CD4-positive, alpha-beta memory T cell (primary cell): Measurements from ENCODE around the gene SPINK4. TPM values are rescaled to one million over a fixed set of nuclear protein-coding genes. Genes with fewer than 3 reads are reported as not detected.

Source experiments
- CTCF ChIA-PET: fragments of 350-600 bp; sonication (Branson Sonifier 250); formaldehyde crosslinking; loops from one replicate; lab custom pipeline; 2021; ENCODE audit warnings: inconsistent platforms; ENCODE audit not compliant: partially characterized antibody; lab: Charles Lee
- POLR2A ChIA-PET: fragments of 350-600 bp; sonication (Branson Sonifier 250); formaldehyde crosslinking; loops from one replicate; lab custom pipeline; 2021; ENCODE audit not compliant: partially characterized antibody; lab: Charles Lee
- DNase-seq, 5 donors: peaks; one replicate each; pipeline versions ENCODE4 v3.0.0 to v3.0.0-alpha.2; 2020 to 2022; ENCODE audit warnings: mixed read lengths in 1 of 5
- H3K27ac ChIP-seq: one replicate; pipeline ENCODE4 v1.7.0; 2013; ENCODE audit warnings: low read depth, low read length
- H3K27me3 ChIP-seq: 2 replicates; pipeline ENCODE4 v1.7.0; 2013; ENCODE audit warnings: mild to moderate bottlenecking, low read length, moderate library complexity; ENCODE audit not compliant: insufficient read depth
- H3K36me3 ChIP-seq: 2 replicates; pipeline ENCODE4 v1.7.0; 2013; ENCODE audit warnings: mild to moderate bottlenecking, low read length, moderate library complexity; ENCODE audit not compliant: insufficient read depth
- H3K4me1 ChIP-seq: 2 replicates; pipeline ENCODE4 v1.7.0; 2013; ENCODE audit warnings: mild to moderate bottlenecking, low read length, moderate library complexity; ENCODE audit not compliant: insufficient read depth
- H3K4me3 ChIP-seq, 2 donors: one replicate each; pipeline ENCODE4 v1.7.0; 2013; ENCODE audit warnings: low read length in 2 of 2, mild to moderate bottlenecking in 1 of 2
- H3K9me3 ChIP-seq, 2 donors: one replicate each; pipeline ENCODE4 v1.7.0; 2013; ENCODE audit warnings: low read length in 2 of 2, control low read depth in 1 of 2; ENCODE audit not compliant: control insufficient read depth in 1 of 2
- H3K27ac Mint-ChIP-seq, 7 donors: one replicate each; pipeline ENCODE4 v1.8.0; 2020 to 2021; ENCODE audit warnings: mixed read lengths in 7 of 7, mild to moderate bottlenecking in 6 of 7, inconsistent platforms in 3 of 7, moderate library complexity in 3 of 7
- H3K27me3 Mint-ChIP-seq, 2 donors: one replicate each; pipeline ENCODE4 v1.8.0; 2020 to 2021; ENCODE audit warnings: mixed read lengths in 2 of 2
- H3K36me3 Mint-ChIP-seq, 2 donors: one replicate each; pipeline ENCODE4 v1.8.0; 2020 to 2021; ENCODE audit warnings: mixed read lengths in 2 of 2, inconsistent platforms in 1 of 2, mild to moderate bottlenecking in 1 of 2
- H3K4me1 Mint-ChIP-seq, 4 donors: one replicate each; pipeline ENCODE4 v1.8.0; 2020 to 2021; ENCODE audit warnings: mixed read lengths in 4 of 4, mild to moderate bottlenecking in 1 of 4
- H3K4me3 Mint-ChIP-seq, 8 donors: one replicate each; pipeline ENCODE4 v1.8.0; 2020 to 2021; ENCODE audit warnings: mixed read lengths in 8 of 8, mild to moderate bottlenecking in 7 of 8, moderate library complexity in 6 of 8, inconsistent platforms in 3 of 8
- H3K9me3 Mint-ChIP-seq, 8 donors: one replicate each; pipeline ENCODE4 v1.8.0; 2020 to 2021; ENCODE audit warnings: mixed read lengths in 8 of 8, mild to moderate bottlenecking in 5 of 8, inconsistent platforms in 3 of 8, moderate library complexity in 1 of 8
- intact Hi-C: fragments of 100-400 bp; cut with micrococcal nuclease; formaldehyde crosslinking; loops from one replicate; pipeline ENCODE4 v1.15.1; 2023
- polyA plus RNA-seq, 2 donors: library from polyadenylated mRNA; unstranded; fragments of 300-500 nt; fragmentation: Illumina TruSeq; gene quantifications; one replicate each; pipeline ENCODE4 v1.2.3, GENCODE V29; 2021
- total RNA-seq, 2 experiments: library from RNA; stranded (reverse); gene quantifications; one replicate each; pipeline ENCODE4 v1.2.3, GENCODE V29; 2021

The SPINK4 gene
- total and polyA plus RNA-seq, 4 experiments from 2014 or later: not detected

- Mint-ChIP-seq H3K27me3 (peaks cover 0 to 2% of the 10 kb centered on the region in 2 donors), H3K4me3 (no peak overlapping the region), H3K27ac (no peak overlapping the region), H3K36me3 (no peaks in the 10 kb centered on the region), H3K9me3 (no peaks in the 10 kb centered on the region), H3K4me1 (peaks cover 7 to 9% (median 8%) of the 10 kb centered on the region in 4 donors)
- H3K4me3 ChIP-seq: no peak overlapping the region
- ChIA-PET POLR2A (no interaction called here), CTCF (no interaction called here)
- H3K4me1 ChIP-seq: peaks cover 9% of the 10 kb centered on the region
- no peaks in the 10 kb centered on the region for H3K27me3 ChIP-seq
- intact Hi-C loops: loop anchor here (10.0 kb wide), 1 partner anchor 645 kb away; no protein-coding TSS in a partner anchor
- DNase-seq: no peak
- H3K36me3 ChIP-seq: no peaks in the 10 kb centered on the region
- no peaks in the 10 kb centered on the region for H3K9me3 ChIP-seq
- H3K27ac ChIP-seq: no peak overlapping the region
Measured at GRCh38 chr9:33229359-33230114, 10.4 kb upstream of the SPINK4 start.

GRCh38 chr9:33230756-33231622 lies 9.0 kb upstream of the SPINK4 start:
- Histone ChIP-seq H3K4me1 (no peaks in the 10 kb centered on the region), H3K27me3 (no peaks in the 10 kb centered on the region), H3K9me3 (no peaks in the 10 kb centered on the region), H3K36me3 (no peaks in the 10 kb centered on the region), H3K4me3 (no peak overlapping the region), H3K27ac (no peak overlapping the region)
- Mint-ChIP-seq H3K4me3 (no peak overlapping the region), H3K9me3 (no peaks in the 10 kb centered on the region), H3K27me3 (peaks cover 2 to 3% of the 10 kb centered on the region in 2 donors), H3K4me1 (peaks cover 0 to under 1% (median 0%) of the 10 kb centered on the region in 4 donors), H3K36me3 (no peaks in the 10 kb centered on the region), H3K27ac (no peak overlapping the region)
- no peak for DNase-seq
- intact Hi-C loops: no loop called here
- ChIA-PET POLR2A (interaction anchor here (1.1 kb wide), 1 partner anchor 155 kb away, joined by 4 read pairs; the partner anchor contains the start of gene SMU1), CTCF (no interaction called here)

GRCh38 chr9:33231623-33231942 lies 8.4 kb upstream of the SPINK4 start:
- Mint-ChIP-seq H3K36me3 (no peaks in the 10 kb centered on the region), H3K27me3 (peaks cover 2 to 3% of the 10 kb centered on the region in 2 donors), H3K4me3 (no peak overlapping the region), H3K9me3 (no peaks in the 10 kb centered on the region), H3K27ac (no peak overlapping the region), H3K4me1 (no peaks in the 10 kb centered on the region)
- ChIA-PET CTCF (no interaction called here), POLR2A (interaction anchor here (1.1 kb wide), 1 partner anchor 155 kb away, joined by 4 read pairs; the partner anchor contains the start of gene SMU1)
- intact Hi-C loops: no loop called here
- DNase-seq: no peak
- H3K36me3 ChIP-seq: no peaks in the 10 kb centered on the region
- H3K4me1 ChIP-seq: no peaks in the 10 kb centered on the region
- H3K27ac ChIP-seq: no peak overlapping the region
- no peaks in the 10 kb centered on the region for H3K27me3 ChIP-seq
- no peak overlapping the region for H3K4me3 ChIP-seq
- no peaks in the 10 kb centered on the region for H3K9me3 ChIP-seq

GRCh38 chr9:33232815-33233214 lies 7.2 kb upstream of the SPINK4 start:
- H3K27me3 ChIP-seq: no peaks in the 10 kb centered on the region
- Mint-ChIP-seq H3K9me3 (no peaks in the 10 kb centered on the region), H3K4me3 (no peak overlapping the region)

GRCh38 chr9:33233626-33234342 lies 6.2 kb upstream of the SPINK4 start:
- no peaks in the 10 kb centered on the region for H3K4me1 Mint-ChIP-seq
- ChIA-PET POLR2A (interaction anchor here (1.3 kb wide), 1 partner anchor 209 kb away, joined by 3 read pairs; the partner anchor contains the start of gene DNAJA1), CTCF (interaction anchor here (1.1 to 1.3 kb wide), 2 partner anchors 8 to 158 kb away, joined by 3 to 7 read pairs; no protein-coding TSS in a partner anchor)
- H3K27ac ChIP-seq: no peak overlapping the region
- no peaks in the 10 kb centered on the region for H3K9me3 Mint-ChIP-seq
- H3K4me1 ChIP-seq: no peaks in the 10 kb centered on the region
- H3K27me3 ChIP-seq: no peaks in the 10 kb centered on the region
- no peak overlapping the region for H3K4me3 ChIP-seq
- DNase-seq: no peak
- peaks cover 2 to 3% of the 10 kb centered on the region in 2 donors for H3K27me3 Mint-ChIP-seq
- no peaks in the 10 kb centered on the region for H3K9me3 ChIP-seq
- intact Hi-C loops: no loop called here
- no peak overlapping the region for H3K27ac Mint-ChIP-seq
- no peaks in the 10 kb centered on the region for H3K36me3 Mint-ChIP-seq
- H3K4me3 Mint-ChIP-seq: no peak overlapping the region
- no peaks in the 10 kb centered on the region for H3K36me3 ChIP-seq

More at GRCh38 chr9:33232815-33233214, 7.2 kb upstream of the SPINK4 start:
- no peak for DNase-seq
- POLR2A ChIA-PET: interaction anchor here (1.3 kb wide), 1 partner anchor 208 kb away, joined by 3 read pairs; the partner anchor contains the start of gene DNAJA1
- Mint-ChIP-seq H3K27ac (no peak overlapping the region), H3K4me1 (no peaks in the 10 kb centered on the region), H3K27me3 (peaks cover 2 to 3% of the 10 kb centered on the region in 2 donors), H3K36me3 (no peaks in the 10 kb centered on the region)
- Histone ChIP-seq H3K36me3 (no peaks in the 10 kb centered on the region), H3K4me1 (no peaks in the 10 kb centered on the region), H3K27ac (no peak overlapping the region), H3K4me3 (no peak overlapping the region), H3K9me3 (no peaks in the 10 kb centered on the region)
- CTCF ChIA-PET: no interaction called here
- intact Hi-C loops: no loop called here

- H3K4me1 ChIP-seq: no peaks in the 10 kb centered on the region
- peaks cover 0 to 2% (median 0%) of the 10 kb centered on the region in 4 donors for H3K4me1 Mint-ChIP-seq
- no peak overlapping the region for H3K27ac Mint-ChIP-seq
- intact Hi-C loops: no loop called here
- H3K36me3 ChIP-seq: no peaks in the 10 kb centered on the region
- no peak for DNase-seq
- H3K27ac ChIP-seq: no peak overlapping the region
- no peak overlapping the region for H3K4me3 ChIP-seq
- H3K9me3 Mint-ChIP-seq: no peaks in the 10 kb centered on the region
- no peaks in the 10 kb centered on the region for H3K36me3 Mint-ChIP-seq
- H3K9me3 ChIP-seq: no peaks in the 10 kb centered on the region
- CTCF ChIA-PET: interaction anchor here (1.1 to 1.3 kb wide), 2 partner anchors 9 to 159 kb away, joined by 3 to 7 read pairs; no protein-coding TSS in a partner anchor
- POLR2A ChIA-PET: no interaction called here
- no peak overlapping the region for H3K4me3 Mint-ChIP-seq
- H3K27me3 ChIP-seq: no peaks in the 10 kb centered on the region
- peaks cover 3% of the 10 kb centered on the region in 2 donors for H3K27me3 Mint-ChIP-seq
Measured at GRCh38 chr9:33234511-33235467, 5.2 kb upstream of the SPINK4 start.
